CD4-positive, alpha-beta T cell (primary cell): Measurements from ENCODE around the gene ADSL. TPM values are rescaled to one million over a fixed set of nuclear protein-coding genes. Genes with fewer than 3 reads are reported as not detected.

Experiments
- ATAC-seq: fragments of 200-7000 bp; cut with Tn5 transposase; one replicate; pipeline ENCODE4 v1.10.0; 2022; ENCODE audit warnings: mild to moderate bottlenecking; ENCODE audit not compliant: poor library complexity
- CTCF ChIA-PET: fragments of 350-600 bp; sonication (Branson Sonifier 250); formaldehyde crosslinking; loops from one replicate; lab custom pipeline; 2021; ENCODE audit warnings: antibody characterized with exemption, inconsistent platforms; lab: Charles Lee
- POLR2A ChIA-PET: fragments of 350-600 bp; sonication (Branson Sonifier 250); formaldehyde crosslinking; loops from one replicate; lab custom pipeline; 2021; ENCODE audit warnings: antibody characterized with exemption, inconsistent platforms; lab: Charles Lee
- DNase-seq, 14 experiments: peaks; one replicate each; pipeline ENCODE4 v3.0.0-alpha.2; 2013 to 2020; ENCODE audit warnings: mixed read lengths in 2 of 14
- H3K27ac ChIP-seq, 2 donors: one replicate each; pipeline versions ENCODE4 v1.5.1 to v1.7.0; 2013; ENCODE audit warnings: low read length in 2 of 2, low read depth in 1 of 2, mild to moderate bottlenecking in 1 of 2
- H3K27me3 ChIP-seq, 2 experiments: 1 replicate in 1 of 2; 2 replicates in 1 of 2; pipeline versions ENCODE4 v1.6.1 to v1.7.0; 2013; ENCODE audit warnings: low read length in 2 of 2, control low read depth in 1 of 2, mild to moderate bottlenecking in 1 of 2, moderate library complexity in 1 of 2; ENCODE audit not compliant: insufficient read depth in 2 of 2, control insufficient read depth in 1 of 2
- H3K36me3 ChIP-seq: one replicate; pipeline ENCODE4 v1.6.1; 2013; ENCODE audit warnings: low read length, control low read depth; ENCODE audit not compliant: insufficient read depth
- H3K4me1 ChIP-seq: one replicate; pipeline ENCODE4 v1.6.1; 2013; ENCODE audit warnings: low read length, control low read depth; ENCODE audit not compliant: insufficient read depth
- H3K4me3 ChIP-seq: one replicate; pipeline ENCODE4 v1.5.1; 2013; ENCODE audit warnings: mild to moderate bottlenecking, low read length, moderate library complexity
- H3K9me3 ChIP-seq, 2 experiments: 1 replicate in 1 of 2; 2 replicates in 1 of 2; pipeline versions ENCODE4 v1.6.1 to v1.7.0; 2013; ENCODE audit warnings: low read length in 2 of 2, mild to moderate bottlenecking in 2 of 2, control low read depth in 1 of 2, moderate library complexity in 1 of 2; ENCODE audit not compliant: control insufficient read depth in 1 of 2, insufficient read depth in 1 of 2
- H3K27ac Mint-ChIP-seq: one replicate; pipeline ENCODE4 v1.8.0; 2020; ENCODE audit warnings: mixed read lengths
- H3K27me3 Mint-ChIP-seq: one replicate; pipeline ENCODE4 v1.8.0; 2021; ENCODE audit warnings: mixed read lengths
- H3K36me3 Mint-ChIP-seq: one replicate; pipeline ENCODE4 v1.8.0; 2021; ENCODE audit warnings: low read depth, mixed read lengths
- H3K4me1 Mint-ChIP-seq: one replicate; pipeline ENCODE4 v1.8.0; 2021; ENCODE audit warnings: low read depth, mixed read lengths
- H3K4me3 Mint-ChIP-seq: one replicate; pipeline ENCODE4 v1.8.0; 2020; ENCODE audit warnings: mild to moderate bottlenecking, mixed read lengths
- H3K9me3 Mint-ChIP-seq: one replicate; pipeline ENCODE4 v1.8.0; 2020; ENCODE audit warnings: mixed read lengths
- intact Hi-C, 2 experiments: fragments of 100-400 bp; cut with DNase I in 1 of 2; cut with micrococcal nuclease in 1 of 2; formaldehyde crosslinking; loops; one replicate each; pipeline versions ENCODE4 v1.15.1 to v1.9.0; 2023 to 2025; cut with DNase I, micrococcal nuclease
- total RNA-seq, 174 experiments: library from RNA in 2 of 174; stranded (reverse) in 2 of 174; gene quantifications; one replicate each; pipeline ENCODE4 v1.2.3 and lab custom pipeline; 2021 to 2026
- TF ChIP-seq, protein P1 (sequence below): fragments of 200-600 bp; IDR thresholded peaks from one replicate; pipeline ENCODE4 v1.8.0; 2022; ENCODE audit warnings: antibody characterized with exemption, mild to moderate bottlenecking

Gene ADSL
- total RNA-seq, 2 experiments from 2014 or later, result 62.9 to 75.3 TPM

DNA sequence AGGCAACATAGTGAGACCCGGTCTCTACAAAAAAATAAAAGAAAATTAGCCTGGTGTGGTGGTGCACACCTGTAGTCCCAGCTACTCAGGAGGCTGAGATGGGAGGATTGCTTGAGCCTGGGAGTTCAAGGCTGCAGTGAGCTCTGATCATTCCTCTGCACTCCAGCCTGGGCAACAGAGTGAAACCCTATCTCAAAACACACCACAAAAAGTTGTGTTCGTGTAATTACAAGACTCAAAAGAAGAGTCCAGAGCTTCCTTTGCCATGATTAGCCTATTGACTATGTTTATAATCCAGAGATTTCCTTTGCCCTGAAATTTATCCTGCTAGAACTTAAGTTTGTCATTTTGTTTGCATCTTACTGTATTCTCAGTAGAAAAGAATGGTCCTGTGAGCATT, 45.1 kb downstream of the ADSL start:
- Mint-ChIP-seq H3K4me1 (peaks cover 84% of the 10 kb centered on the region), H3K4me3 (no peak overlapping the region), H3K27ac (no peak overlapping the region), H3K36me3 (peaks cover 22% of the 10 kb centered on the region), H3K9me3 (no peaks in the 10 kb centered on the region), H3K27me3 (no peaks in the 10 kb centered on the region)
- no peaks in the 10 kb centered on the region for H3K27me3 ChIP-seq
- DNase-seq (no peak), ATAC-seq (no peak)
- peaks cover 17% of the 10 kb centered on the region for H3K4me1 ChIP-seq
- ChIA-PET POLR2A (no interaction called here), CTCF (no interaction called here)
- intact Hi-C loops, result no loop called here
- TF ChIP-seq, protein P1, sequence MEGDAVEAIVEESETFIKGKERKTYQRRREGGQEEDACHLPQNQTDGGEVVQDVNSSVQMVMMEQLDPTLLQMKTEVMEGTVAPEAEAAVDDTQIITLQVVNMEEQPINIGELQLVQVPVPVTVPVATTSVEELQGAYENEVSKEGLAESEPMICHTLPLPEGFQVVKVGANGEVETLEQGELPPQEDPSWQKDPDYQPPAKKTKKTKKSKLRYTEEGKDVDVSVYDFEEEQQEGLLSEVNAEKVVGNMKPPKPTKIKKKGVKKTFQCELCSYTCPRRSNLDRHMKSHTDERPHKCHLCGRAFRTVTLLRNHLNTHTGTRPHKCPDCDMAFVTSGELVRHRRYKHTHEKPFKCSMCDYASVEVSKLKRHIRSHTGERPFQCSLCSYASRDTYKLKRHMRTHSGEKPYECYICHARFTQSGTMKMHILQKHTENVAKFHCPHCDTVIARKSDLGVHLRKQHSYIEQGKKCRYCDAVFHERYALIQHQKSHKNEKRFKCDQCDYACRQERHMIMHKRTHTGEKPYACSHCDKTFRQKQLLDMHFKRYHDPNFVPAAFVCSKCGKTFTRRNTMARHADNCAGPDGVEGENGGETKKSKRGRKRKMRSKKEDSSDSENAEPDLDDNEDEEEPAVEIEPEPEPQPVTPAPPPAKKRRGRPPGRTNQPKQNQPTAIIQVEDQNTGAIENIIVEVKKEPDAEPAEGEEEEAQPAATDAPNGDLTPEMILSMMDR, result no peak
- H3K4me3 ChIP-seq, result no peak overlapping the region
- no peaks in the 10 kb centered on the region for H3K9me3 ChIP-seq
- H3K36me3 ChIP-seq, result peaks cover 5% of the 10 kb centered on the region
- no peak overlapping the region for H3K27ac ChIP-seq

DNA sequence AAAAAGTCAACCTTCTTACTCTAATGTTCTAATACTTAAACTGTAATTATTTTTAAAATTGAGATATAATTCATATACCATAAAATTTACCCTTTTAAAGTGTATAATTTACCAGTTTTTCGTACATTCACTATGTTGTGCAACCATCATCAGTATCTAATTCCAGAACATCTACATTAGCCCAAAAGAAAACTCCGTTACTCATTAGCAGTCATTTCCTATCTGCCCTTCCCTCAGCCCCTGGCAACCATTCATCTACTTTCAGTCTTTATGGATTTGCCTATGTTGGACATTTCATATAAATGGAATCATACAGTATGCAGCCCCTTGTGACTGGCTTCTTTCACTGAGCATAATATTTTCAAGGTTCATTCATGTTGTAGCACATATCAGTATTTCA, 46.3 kb downstream of the ADSL start:
- no peak for ATAC-seq
- POLR2A ChIA-PET, result interaction anchor here (0.8 kb wide), 1 partner anchor 8 kb away, joined by 3 read pairs; no protein-coding TSS in a partner anchor
- H3K27ac Mint-ChIP-seq, result peak overlapping the region; percentile 12

DNA sequence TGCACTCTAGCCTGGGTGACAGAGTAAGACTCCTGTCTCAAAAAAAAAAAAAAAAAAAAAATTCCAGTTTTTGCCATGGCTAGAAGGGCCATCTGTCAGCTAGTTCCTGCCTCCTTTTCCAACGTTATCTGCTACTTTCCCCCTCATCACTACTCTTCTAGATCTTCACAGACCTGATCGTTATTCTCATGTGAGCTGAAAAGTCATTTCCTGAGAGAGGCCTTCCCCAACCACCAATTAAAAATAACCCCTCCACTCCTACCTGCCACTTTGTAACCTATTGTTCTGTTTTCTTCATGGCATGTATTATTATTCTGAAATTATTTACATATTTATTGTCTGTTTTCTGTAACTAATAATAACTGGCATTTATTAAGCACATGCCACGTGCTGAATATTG, 48.3 kb downstream of the ADSL start:
- Mint-ChIP-seq H3K27me3 (no peaks in the 10 kb centered on the region), H3K4me3 (no peak overlapping the region), H3K4me1 (peaks cover 88% of the 10 kb centered on the region), H3K27ac (peak overlapping the region; percentile 57), H3K36me3 (peaks cover 13% of the 10 kb centered on the region), H3K9me3 (no peaks in the 10 kb centered on the region)
- ATAC-seq, result no peak
- Histone ChIP-seq H3K36me3 (peaks cover 5% of the 10 kb centered on the region), H3K27me3 (no peaks in the 10 kb centered on the region), H3K4me1 (peaks cover 33% of the 10 kb centered on the region), H3K9me3 (no peaks in the 10 kb centered on the region), H3K4me3 (no peak overlapping the region), H3K27ac (no peak overlapping the region)
- no peak for DNase-seq
- ChIA-PET CTCF (interaction anchor here (0.6 to 1.1 kb wide), 3 partner anchors 9 to 1473 kb away, joined by 3 read pairs; no protein-coding TSS in a partner anchor), POLR2A (interaction anchor here (1.1 to 1.3 kb wide), 2 partner anchors 10 to 21 kb away, joined by 3 to 12 read pairs; no protein-coding TSS in a partner anchor)
- intact Hi-C loops, result no loop called here
- TF ChIP-seq, protein P1, result no peak

More for the DNA sequence above, 46.3 kb downstream of the ADSL start:
- Mint-ChIP-seq H3K4me3 (no peak overlapping the region), H3K4me1 (peaks cover 85% of the 10 kb centered on the region), H3K36me3 (peaks cover 24% of the 10 kb centered on the region), H3K27me3 (no peaks in the 10 kb centered on the region), H3K9me3 (no peaks in the 10 kb centered on the region)
- no peak for DNase-seq
- Histone ChIP-seq H3K27ac (no peak overlapping the region), H3K36me3 (peaks cover 5% of the 10 kb centered on the region), H3K9me3 (no peaks in the 10 kb centered on the region), H3K4me3 (no peak overlapping the region), H3K4me1 (peaks cover 27% of the 10 kb centered on the region), H3K27me3 (no peaks in the 10 kb centered on the region)
- CTCF ChIA-PET, result interaction anchor here (1.4 kb wide), 1 partner anchor 10 kb away, joined by 3 read pairs; no protein-coding TSS in a partner anchor
- TF ChIP-seq, protein P1, result no peak
- intact Hi-C loops, result no loop called here
